CD4-positive, CD25-positive, alpha-beta regulatory T cell (primary cell): ENCODE data around the gene PPM1K. TPM values are rescaled to one million over a fixed set of nuclear protein-coding genes. Genes with fewer than 3 reads are reported as not detected.

ENCODE experiments used
- ATAC-seq, 2 donors: fragments of 150-1000 bp; cut with Tn5 transposase; one replicate each; pipeline ENCODE4 v1.10.0; 2021; ENCODE audit warnings: low read depth in 2 of 2, moderate number of reproducible peaks in 2 of 2, moderate library complexity in 1 of 2
- DNase-seq, 3 donors: peaks; one replicate each; pipeline versions ENCODE4 v3.0.0 to v3.0.0-alpha.2; 2012 to 2022; ENCODE audit warnings: mixed read lengths in 1 of 3
- H3K27ac ChIP-seq: one replicate; pipeline ENCODE4 v1.7.0; 2013; ENCODE audit warnings: mild to moderate bottlenecking, low read length; ENCODE audit not compliant: insufficient read depth, poor library complexity, severe bottlenecking
- H3K27me3 ChIP-seq: one replicate; pipeline ENCODE4 v1.7.0; 2013; ENCODE audit warnings: low read length; ENCODE audit not compliant: control insufficient read depth, insufficient read depth
- H3K36me3 ChIP-seq: one replicate; pipeline ENCODE4 v1.7.0; 2013; ENCODE audit warnings: mild to moderate bottlenecking, low read length, moderate library complexity; ENCODE audit not compliant: control insufficient read depth, insufficient read depth
- H3K4me1 ChIP-seq: 2 replicates; pipeline ENCODE4 v1.7.0; 2013; ENCODE audit warnings: mild to moderate bottlenecking, low read length; ENCODE audit not compliant: insufficient read depth, control insufficient read depth, poor library complexity, severe bottlenecking
- H3K4me3 ChIP-seq: one replicate; pipeline ENCODE4 v1.7.0; 2013; ENCODE audit warnings: low read depth, mild to moderate bottlenecking, low read length, moderate library complexity
- H3K9me3 ChIP-seq, 2 experiments: 1 replicate in 1 of 2; 2 replicates in 1 of 2; pipeline ENCODE4 v1.7.0; 2013; ENCODE audit warnings: low read length in 2 of 2, mild to moderate bottlenecking in 1 of 2, moderate library complexity in 1 of 2; ENCODE audit not compliant: control insufficient read depth in 2 of 2
- H3K27ac Mint-ChIP-seq, 3 donors: one replicate each; pipeline ENCODE4 v1.8.0; 2020 to 2022; ENCODE audit warnings: mild to moderate bottlenecking in 3 of 3, mixed read lengths in 3 of 3, moderate library complexity in 2 of 3
- H3K27me3 Mint-ChIP-seq: one replicate; pipeline ENCODE4 v1.8.0; 2022; ENCODE audit warnings: mild to moderate bottlenecking, mixed read lengths
- H3K36me3 Mint-ChIP-seq: one replicate; pipeline ENCODE4 v1.8.0; 2020; ENCODE audit warnings: mixed read lengths
- H3K4me1 Mint-ChIP-seq, 4 donors: one replicate each; pipeline ENCODE4 v1.8.0; 2020 to 2022; ENCODE audit warnings: mixed read lengths in 4 of 4, mild to moderate bottlenecking in 1 of 4
- H3K4me3 Mint-ChIP-seq, 4 donors: one replicate each; pipeline ENCODE4 v1.8.0; 2020 to 2022; ENCODE audit warnings: mild to moderate bottlenecking in 4 of 4, mixed read lengths in 4 of 4, moderate library complexity in 3 of 4
- H3K9me3 Mint-ChIP-seq, 7 donors: one replicate each; pipeline ENCODE4 v1.8.0; 2020 to 2022; ENCODE audit warnings: mixed read lengths in 7 of 7, mild to moderate bottlenecking in 3 of 7, moderate library complexity in 2 of 7
- polyA plus RNA-seq, 4 donors: library from polyadenylated mRNA; unstranded; fragments of 300-500 nt; fragmentation: Illumina TruSeq; gene quantifications; one replicate each; pipeline ENCODE4 v1.2.3, GENCODE V29; 2021
- total RNA-seq: library from RNA; stranded (reverse); gene quantifications from one replicate; pipeline ENCODE4 v1.2.3, GENCODE V29; 2022

Gene PPM1K
- total and polyA plus RNA-seq, 5 donors from 2014 or later, result 64.4 to 85.2 (median 79.7) TPM

DNA sequence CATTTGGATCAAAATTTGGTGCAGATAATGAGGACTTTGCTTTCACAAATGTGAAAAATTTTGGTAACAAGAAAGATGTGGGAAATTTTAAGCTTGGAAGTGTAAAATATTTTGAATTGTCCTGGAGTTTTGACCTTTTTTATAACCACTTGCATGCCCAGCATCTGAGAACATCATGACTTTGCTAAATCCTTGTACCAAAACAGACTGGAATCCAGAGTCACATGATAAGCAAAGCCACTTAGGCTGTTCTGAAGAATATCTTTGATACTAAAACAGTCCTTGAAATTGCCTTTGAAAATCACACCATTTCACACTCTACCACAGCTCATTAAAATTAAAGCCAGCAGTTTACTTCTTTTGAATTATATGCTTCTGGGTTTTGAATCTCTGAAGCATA, 2.5 kb upstream of the PPM1K start:
- no peak for ATAC-seq
- Histone ChIP-seq H3K27ac (no peak overlapping the region), H3K9me3 (no peaks in the 10 kb centered on the region), H3K36me3 (no peaks in the 10 kb centered on the region), H3K27me3 (no peaks in the 10 kb centered on the region), H3K4me3 (no peak overlapping the region), H3K4me1 (peaks cover 21% of the 10 kb centered on the region)
- Mint-ChIP-seq H3K9me3 (no peaks in the 10 kb centered on the region), H3K27me3 (peaks cover 10% of the 10 kb centered on the region), H3K27ac (no peak overlapping the region), H3K4me1 (peaks cover 10 to 29% (median 21%) of the 10 kb centered on the region in 4 donors), H3K4me3 (no peak overlapping the region), H3K36me3 (no peaks in the 10 kb centered on the region)
- DNase-seq, result no peak

DNA sequence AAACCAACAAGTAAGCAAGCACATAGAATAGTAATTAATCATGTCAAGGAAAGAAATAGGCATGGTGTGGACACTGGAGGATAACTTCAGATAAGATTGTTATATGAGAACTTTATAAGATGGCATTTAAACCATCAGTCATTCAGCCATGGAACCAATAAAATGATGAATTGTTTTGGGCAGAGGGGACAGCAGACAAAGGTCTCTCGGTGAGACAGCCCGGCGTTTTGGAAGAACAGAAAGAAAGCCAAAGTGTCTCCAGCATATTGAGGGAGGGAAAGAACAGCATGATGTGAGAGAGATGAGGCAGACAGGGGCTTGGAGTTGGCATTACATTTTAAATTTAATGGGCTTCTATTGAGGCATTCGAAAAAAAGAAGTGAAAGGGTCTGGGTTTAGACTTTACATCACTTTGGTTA, 883 bp upstream of the PPM1K start:
- DNase-seq, result no peak
- Mint-ChIP-seq H3K27ac (peak overlapping the region; percentile 98 to 99 (median 99)), H3K27me3 (peaks cover 10% of the 10 kb centered on the region), H3K9me3 (no peaks in the 10 kb centered on the region), H3K4me1 (peaks cover 17 to 42% (median 35%) of the 10 kb centered on the region in 4 donors), H3K4me3 (peak overlapping the region; percentile 94 to 100 (median 98)), H3K36me3 (no peaks in the 10 kb centered on the region)
- Histone ChIP-seq H3K4me1 (peaks cover 37% of the 10 kb centered on the region), H3K27ac (peak overlapping the region; percentile 98), H3K27me3 (no peaks in the 10 kb centered on the region), H3K4me3 (peak overlapping the region; percentile 99), H3K36me3 (no peaks in the 10 kb centered on the region), H3K9me3 (no peaks in the 10 kb centered on the region)
- no peak for ATAC-seq

DNA sequence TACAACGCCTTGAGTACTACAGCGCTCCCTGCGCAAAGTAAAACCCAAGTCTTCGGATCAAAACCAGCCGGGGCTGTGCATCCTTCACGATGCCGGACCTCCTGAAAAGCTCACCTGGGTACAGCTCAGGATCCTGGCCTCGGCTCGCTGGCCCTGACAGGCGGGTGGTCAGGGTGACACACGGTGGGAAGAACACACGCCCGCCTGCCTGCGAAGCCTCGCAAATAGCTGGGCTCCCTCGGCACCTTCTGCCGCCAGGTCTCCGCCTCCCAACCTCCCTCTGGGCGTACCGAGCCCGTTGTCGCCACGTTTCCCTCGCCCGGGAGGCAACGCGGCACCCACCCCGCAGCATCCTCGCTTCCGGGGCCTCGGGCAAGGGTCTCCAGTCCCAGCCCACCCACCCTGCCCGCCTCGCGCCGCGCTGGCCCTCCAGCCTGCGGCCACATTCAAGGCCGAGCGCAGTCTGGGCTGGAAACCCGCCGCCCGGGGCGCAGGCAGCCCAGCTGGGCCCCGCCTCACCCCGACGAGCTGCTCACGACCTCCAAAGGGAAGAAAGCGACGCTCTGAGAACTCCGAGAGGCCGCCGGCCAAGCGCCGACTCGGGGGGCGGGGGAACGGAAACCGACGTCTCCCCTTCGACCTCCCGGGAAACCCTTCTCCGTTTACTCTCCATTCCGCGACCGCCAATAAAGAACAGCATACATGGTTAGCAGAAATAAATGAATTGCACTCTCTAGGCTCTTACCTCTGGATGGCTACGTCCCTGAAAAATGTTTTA, 511 bp downstream of the PPM1K start:
- H3K27me3 Mint-ChIP-seq, result peaks cover 10% of the 10 kb centered on the region
- DNase-seq (peak; percentile 67 to 78 (median 72)), ATAC-seq (peak; percentile 25 to 27)
- H3K4me3 ChIP-seq, result peak overlapping the region; percentile 94
- H3K36me3 ChIP-seq, result no peaks in the 10 kb centered on the region
- H3K4me1 Mint-ChIP-seq, result peaks cover 17 to 53% (median 43%) of the 10 kb centered on the region in 4 donors
- peaks cover 43% of the 10 kb centered on the region for H3K4me1 ChIP-seq
- H3K36me3 Mint-ChIP-seq, result no peaks in the 10 kb centered on the region
- peak overlapping the region; percentile 94 to 100 (median 98) for H3K4me3 Mint-ChIP-seq
- H3K27ac ChIP-seq, result peak overlapping the region; percentile 98
- H3K27me3 ChIP-seq, result no peaks in the 10 kb centered on the region
- H3K9me3 ChIP-seq, result no peaks in the 10 kb centered on the region
- peak overlapping the region; percentile 98 to 99 (median 99) for H3K27ac Mint-ChIP-seq
- H3K9me3 Mint-ChIP-seq, result no peaks in the 10 kb centered on the region

DNA sequence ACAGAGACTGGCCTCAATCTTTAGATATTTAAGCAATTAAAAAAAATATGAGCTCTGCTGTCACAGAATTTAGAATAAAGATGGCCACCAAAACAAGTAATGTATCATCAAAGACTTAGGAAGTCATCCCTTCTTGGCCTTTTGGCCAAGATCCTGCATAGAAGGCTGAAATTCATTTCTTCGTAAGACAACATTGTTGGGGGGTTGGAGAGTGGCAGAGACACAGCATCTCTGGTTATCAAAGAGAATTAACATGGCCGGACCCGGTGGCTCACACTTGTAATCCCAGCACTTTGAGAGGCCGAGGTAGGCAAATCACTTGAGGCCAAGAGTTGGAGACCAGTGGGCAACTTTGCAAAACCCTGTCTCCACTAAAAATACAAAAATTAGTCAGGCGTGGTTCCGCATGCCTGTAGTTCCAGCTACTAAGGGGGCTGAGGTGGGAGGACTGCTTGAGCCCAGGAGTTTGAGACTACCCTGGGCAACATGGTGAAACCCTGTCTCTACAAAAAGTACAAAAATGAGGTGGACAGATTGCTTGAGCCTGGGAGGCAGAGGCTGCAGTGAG, 4.0 kb downstream of the PPM1K start:
- Histone ChIP-seq H3K27ac (no peak overlapping the region), H3K9me3 (no peaks in the 10 kb centered on the region), H3K4me1 (peaks cover 40% of the 10 kb centered on the region), H3K27me3 (no peaks in the 10 kb centered on the region), H3K4me3 (no peak overlapping the region), H3K36me3 (peaks cover 21% of the 10 kb centered on the region)
- H3K36me3 Mint-ChIP-seq, result peaks cover 23% of the 10 kb centered on the region
- H3K9me3 Mint-ChIP-seq, result no peaks in the 10 kb centered on the region
- DNase-seq, result no peak
- no peak for ATAC-seq
- H3K27ac Mint-ChIP-seq, result peak overlapping the region; percentile 69 to 89 (median 81)
- peak overlapping the region; percentile 24 to 85 (median 66) for H3K4me3 Mint-ChIP-seq
- peaks cover 18 to 77% (median 56%) of the 10 kb centered on the region in 4 donors for H3K4me1 Mint-ChIP-seq
- peaks cover 10% of the 10 kb centered on the region for H3K27me3 Mint-ChIP-seq

DNA sequence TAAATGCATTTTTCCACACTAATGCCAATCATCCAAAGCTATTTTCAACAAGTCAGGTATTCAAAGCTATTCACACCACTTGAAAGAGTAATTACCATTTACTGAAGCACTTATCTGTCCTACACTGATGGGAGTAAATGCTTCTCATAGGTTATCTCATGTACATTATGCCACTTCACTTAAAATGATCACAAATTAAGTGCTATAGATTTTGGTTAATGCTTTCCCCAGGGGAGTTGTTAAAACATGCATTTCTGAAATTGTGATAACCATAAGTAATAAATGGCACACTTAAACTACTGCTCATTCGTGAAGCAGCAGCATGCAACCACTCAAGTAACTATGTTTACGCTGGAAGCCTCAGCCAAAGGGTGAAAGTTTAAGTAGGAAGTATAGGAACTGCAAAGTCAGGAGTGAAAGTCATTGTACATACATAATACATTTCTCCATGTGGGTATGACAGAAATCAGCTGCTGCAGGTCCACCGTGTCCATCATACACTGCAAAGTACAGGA, 6.6 kb downstream of the PPM1K start:
- Mint-ChIP-seq H3K9me3 (no peaks in the 10 kb centered on the region), H3K27ac (no peak overlapping the region), H3K4me3 (peak overlapping the region in 1 of 4 donors; percentile 72), H3K4me1 (peaks cover 22 to 75% (median 50%) of the 10 kb centered on the region in 4 donors), H3K36me3 (peaks cover 32% of the 10 kb centered on the region), H3K27me3 (no peaks in the 10 kb centered on the region)
- Histone ChIP-seq H3K36me3 (peaks cover 36% of the 10 kb centered on the region), H3K4me3 (peak overlapping the region; percentile 17), H3K27me3 (no peaks in the 10 kb centered on the region), H3K27ac (no peak overlapping the region), H3K4me1 (peaks cover 31% of the 10 kb centered on the region), H3K9me3 (no peaks in the 10 kb centered on the region)
- DNase-seq, result no peak
- no peak for ATAC-seq

DNA sequence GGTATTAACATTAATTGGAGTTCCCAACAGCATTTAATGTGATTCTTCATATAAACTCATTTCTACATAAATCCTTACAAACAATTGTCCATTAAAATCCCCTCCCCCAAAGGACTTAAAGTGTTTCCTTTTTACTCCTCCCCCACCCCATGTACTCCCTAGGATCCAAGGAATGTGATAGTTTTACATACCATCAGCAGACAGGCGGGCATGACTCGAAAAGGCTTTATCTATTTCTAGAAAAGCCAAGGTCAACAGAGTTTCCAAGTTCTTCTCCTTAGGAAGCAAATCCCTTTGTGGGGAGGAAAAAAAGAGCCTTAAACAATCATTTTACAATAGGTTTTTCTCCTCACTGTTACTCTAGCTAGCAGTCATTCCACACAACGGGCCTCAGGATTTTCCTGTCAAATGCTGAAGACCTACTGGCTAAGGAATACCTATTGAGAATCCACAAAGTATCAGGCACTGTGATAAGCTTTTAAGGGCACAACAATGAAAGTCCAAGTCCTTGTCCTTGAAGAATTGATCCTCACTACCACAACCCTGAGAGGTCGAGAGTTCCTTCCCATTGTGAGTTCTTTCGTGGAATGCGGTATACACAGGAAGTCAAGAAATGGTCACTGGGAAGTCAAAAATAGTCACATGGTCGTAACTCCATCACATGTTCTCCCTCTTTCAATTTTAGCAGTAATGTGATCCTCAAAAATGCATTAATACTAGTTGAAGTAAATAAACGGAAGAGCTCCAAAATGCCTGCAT, 7.2 kb downstream of the PPM1K start:
- no peaks in the 10 kb centered on the region for H3K9me3 ChIP-seq
- no peak for DNase-seq
- H3K36me3 ChIP-seq, result peaks cover 39% of the 10 kb centered on the region
- H3K4me1 ChIP-seq, result peaks cover 25% of the 10 kb centered on the region
- peaks cover 25 to 69% (median 44%) of the 10 kb centered on the region in 4 donors for H3K4me1 Mint-ChIP-seq
- H3K27me3 ChIP-seq, result no peaks in the 10 kb centered on the region
- no peak for ATAC-seq
- peak overlapping the region in 1 of 3 donors; percentile 37 for H3K27ac Mint-ChIP-seq
- H3K27me3 Mint-ChIP-seq, result no peaks in the 10 kb centered on the region
- H3K9me3 Mint-ChIP-seq, result no peaks in the 10 kb centered on the region
- H3K4me3 ChIP-seq, result no peak overlapping the region
- H3K4me3 Mint-ChIP-seq, result no peak overlapping the region
- peaks cover 32% of the 10 kb centered on the region for H3K36me3 Mint-ChIP-seq
- no peak overlapping the region for H3K27ac ChIP-seq

DNA sequence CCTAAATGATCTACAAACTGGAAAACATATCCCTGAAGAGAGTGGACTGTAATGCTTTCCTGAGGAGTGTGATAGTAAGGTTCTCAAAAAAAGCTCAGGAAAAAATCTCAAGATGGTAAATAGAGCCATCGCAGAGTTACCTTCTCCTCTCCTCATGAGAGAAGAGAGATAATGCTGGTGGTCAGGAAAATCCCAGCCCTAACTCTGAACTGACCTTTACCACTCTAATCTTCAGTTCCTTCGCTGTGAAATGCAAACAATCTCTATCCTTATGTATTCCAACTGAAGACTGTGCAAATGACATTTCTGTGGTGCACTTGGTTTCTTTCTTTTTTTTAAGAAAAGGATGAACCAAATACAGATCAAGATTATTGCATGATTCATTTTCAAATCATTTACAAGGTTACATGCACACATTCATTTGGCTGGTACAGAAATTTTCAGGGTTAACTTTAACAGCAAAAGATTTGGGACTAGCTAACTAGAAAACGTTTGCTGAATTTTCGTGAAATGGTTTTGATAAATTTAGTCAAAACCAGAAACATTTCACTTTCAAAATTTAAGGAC, 8.3 kb downstream of the PPM1K start:
- no peaks in the 10 kb centered on the region for H3K9me3 ChIP-seq
- no peak overlapping the region for H3K27ac ChIP-seq
- no peak overlapping the region for H3K4me3 ChIP-seq
- Mint-ChIP-seq H3K27me3 (no peaks in the 10 kb centered on the region), H3K9me3 (no peaks in the 10 kb centered on the region), H3K27ac (no peak overlapping the region), H3K36me3 (peaks cover 37% of the 10 kb centered on the region), H3K4me3 (no peak overlapping the region), H3K4me1 (peaks cover 24 to 65% (median 37%) of the 10 kb centered on the region in 4 donors)
- ATAC-seq (no peak), DNase-seq (no peak)
- H3K36me3 ChIP-seq, result peaks cover 40% of the 10 kb centered on the region
- peaks cover 14% of the 10 kb centered on the region for H3K4me1 ChIP-seq
- H3K27me3 ChIP-seq, result no peaks in the 10 kb centered on the region
